T-helper 2 cell treated with Interferon-gamma antibody and Interleukin-4, amounts not matched to agents 5 μg/mL and 100 μg/mL, for 36 hours (primary cell): ENCODE data around the gene USP30.
A peak's percentile ranks its signal among the peaks of the same experiment; 100 is the strongest.
"Not testable (repeated sequence)": the region's sequence is repeated elsewhere in the genome, so short reads cannot be mapped to it uniquely, and the experiment has no call there.

Experiments used
- DNase-seq: peaks from one replicate; pipeline ENCODE4 v3.0.0; 2021; ENCODE audit warnings: low spot score
- H3K27ac Mint-ChIP-seq: one replicate; pipeline ENCODE4 v1.8.0; 2021; ENCODE audit warnings: mild to moderate bottlenecking, mixed read lengths
- H3K27me3 Mint-ChIP-seq: one replicate; pipeline ENCODE4 v1.8.0; 2021; ENCODE audit warnings: low read depth, mixed read lengths
- H3K36me3 Mint-ChIP-seq: one replicate; pipeline ENCODE4 v1.8.0; 2021; ENCODE audit warnings: low read depth, mixed read lengths
- H3K4me1 Mint-ChIP-seq: one replicate; pipeline ENCODE4 v1.8.0; 2021; ENCODE audit warnings: low read depth, mixed read lengths
- H3K4me3 Mint-ChIP-seq: one replicate; pipeline ENCODE4 v1.8.0; 2022; ENCODE audit warnings: mild to moderate bottlenecking, moderate library complexity, mixed read lengths
- H3K9me3 Mint-ChIP-seq: one replicate; pipeline ENCODE4 v1.8.0; 2021; ENCODE audit warnings: mixed read lengths

The USP30 gene

GRCh38 chr12:109052414-109053323 is at the start of gene USP30:
Gene USP30 (plus strand): TSS chr12:109052576. CDS start chr12:109052679, 103 bp downstream.
- H3K4me3 Mint-ChIP-seq: peak within 1 kb of the TSS; percentile 94
- H3K36me3 Mint-ChIP-seq: peaks cover 5% of the 10 kb centered on the region
- peak within 1 kb of the TSS; percentile 98 for H3K27ac Mint-ChIP-seq
- no peaks in the 10 kb centered on the region for H3K9me3 Mint-ChIP-seq
- H3K4me1 Mint-ChIP-seq: peaks cover 9% of the 10 kb centered on the region
- H3K27me3 Mint-ChIP-seq: no peaks in the 10 kb centered on the region
- peak; percentile 81 for DNase-seq

- no peaks in the 10 kb centered on the region for H3K9me3 Mint-ChIP-seq
- no peak overlapping the region for H3K27ac Mint-ChIP-seq
- no peaks in the 10 kb centered on the region for H3K36me3 Mint-ChIP-seq
- DNase-seq: no peak
- H3K27me3 Mint-ChIP-seq: peaks cover 3% of the 10 kb centered on the region
- no peak overlapping the region for H3K4me3 Mint-ChIP-seq
- no peaks in the 10 kb centered on the region for H3K4me1 Mint-ChIP-seq
Measured at GRCh38 chr12:109004017-109004416, 48.4 kb upstream of the USP30 start.

- Mint-ChIP-seq H3K4me3 (no peak overlapping the region), H3K27ac (no peak overlapping the region), H3K27me3 (peaks cover 12% of the 10 kb centered on the region), H3K9me3 (no peaks in the 10 kb centered on the region), H3K36me3 (no peaks in the 10 kb centered on the region), H3K4me1 (no peaks in the 10 kb centered on the region)
- no peak for DNase-seq
Measured at GRCh38 chr12:109009766-109010165, 42.6 kb upstream of the USP30 start.

GRCh38 chr12:109010259-109010658 is 42.1 kb upstream of the USP30 start:
- no peak overlapping the region for H3K4me3 Mint-ChIP-seq
- H3K27ac Mint-ChIP-seq: no peak overlapping the region
- H3K27me3 Mint-ChIP-seq: peaks cover 12% of the 10 kb centered on the region

GRCh38 chr12:109014984-109015765 is 37.2 kb upstream of the USP30 start:
- no peaks in the 10 kb centered on the region for H3K9me3 Mint-ChIP-seq

More at GRCh38 chr12:109010259-109010658, 42.1 kb upstream of the USP30 start:
- H3K4me1 Mint-ChIP-seq: no peaks in the 10 kb centered on the region
- H3K9me3 Mint-ChIP-seq: no peaks in the 10 kb centered on the region
- no peak for DNase-seq
- no peaks in the 10 kb centered on the region for H3K36me3 Mint-ChIP-seq

GRCh38 chr12:109016016-109016415 is 36.4 kb upstream of the USP30 start:
- H3K27me3 Mint-ChIP-seq: peaks cover 23% of the 10 kb centered on the region

More at GRCh38 chr12:109014984-109015765, 37.2 kb upstream of the USP30 start:
- DNase-seq: no peak
- peaks cover 18% of the 10 kb centered on the region for H3K27me3 Mint-ChIP-seq
- no peaks in the 10 kb centered on the region for H3K36me3 Mint-ChIP-seq
- no peaks in the 10 kb centered on the region for H3K4me1 Mint-ChIP-seq
- H3K4me3 Mint-ChIP-seq: no peak overlapping the region
- no peak overlapping the region for H3K27ac Mint-ChIP-seq

GRCh38 chr12:109016978-109017377 is 35.4 kb upstream of the USP30 start:
- Mint-ChIP-seq H3K27me3 (peaks cover 18% of the 10 kb centered on the region), H3K9me3 (no peaks in the 10 kb centered on the region), H3K4me3 (no peak overlapping the region)

More at GRCh38 chr12:109016016-109016415, 36.4 kb upstream of the USP30 start:
- Mint-ChIP-seq H3K36me3 (no peaks in the 10 kb centered on the region), H3K4me1 (peaks cover 2% of the 10 kb centered on the region), H3K4me3 (no peak overlapping the region), H3K9me3 (no peaks in the 10 kb centered on the region), H3K27ac (no peak overlapping the region)
- no peak for DNase-seq

GRCh38 chr12:109018296-109018695 is 34.1 kb upstream of the USP30 start:
- Mint-ChIP-seq H3K36me3 (no peaks in the 10 kb centered on the region), H3K27me3 (peaks cover 18% of the 10 kb centered on the region), H3K27ac (no peak overlapping the region), H3K9me3 (no peaks in the 10 kb centered on the region), H3K4me1 (peaks cover 2% of the 10 kb centered on the region), H3K4me3 (no peak overlapping the region)
- no peak for DNase-seq

More at GRCh38 chr12:109016978-109017377, 35.4 kb upstream of the USP30 start:
- no peaks in the 10 kb centered on the region for H3K36me3 Mint-ChIP-seq
- DNase-seq: no peak
- peaks cover 2% of the 10 kb centered on the region for H3K4me1 Mint-ChIP-seq
- H3K27ac Mint-ChIP-seq: no peak overlapping the region

GRCh38 chr12:109020146-109020795 is 32.1 kb upstream of the USP30 start:
- peaks cover 18% of the 10 kb centered on the region for H3K27me3 Mint-ChIP-seq
- H3K9me3 Mint-ChIP-seq: no peaks in the 10 kb centered on the region
- no peak overlapping the region for H3K27ac Mint-ChIP-seq
- DNase-seq: no peak
- H3K36me3 Mint-ChIP-seq: no peaks in the 10 kb centered on the region
- peaks cover 2% of the 10 kb centered on the region for H3K4me1 Mint-ChIP-seq
- no peak overlapping the region for H3K4me3 Mint-ChIP-seq

GRCh38 chr12:109020796-109021380 is 31.5 kb upstream of the USP30 start, which contains the start of gene SVOP:
Gene SVOP (minus strand): TSS chr12:109021068. CDS start chr12:109020868, 200 bp downstream.
- Mint-ChIP-seq H3K9me3 (no peaks in the 10 kb centered on the region), H3K4me1 (peaks cover 2% of the 10 kb centered on the region), H3K27ac (no peak within 1 kb of the TSS), H3K36me3 (no peaks in the 10 kb centered on the region), H3K4me3 (no peak within 1 kb of the TSS), H3K27me3 (peaks cover 18% of the 10 kb centered on the region)
- DNase-seq: peak; percentile 22

- DNase-seq: no peak
- H3K9me3 Mint-ChIP-seq: no peaks in the 10 kb centered on the region
- H3K36me3 Mint-ChIP-seq: no peaks in the 10 kb centered on the region
- H3K27ac Mint-ChIP-seq: no peak overlapping the region
- H3K4me1 Mint-ChIP-seq: no peaks in the 10 kb centered on the region
- H3K27me3 Mint-ChIP-seq: peaks cover 8% of the 10 kb centered on the region
- H3K4me3 Mint-ChIP-seq: no peak overlapping the region
Measured at GRCh38 chr12:109027767-109028166, 24.6 kb upstream of the USP30 start.

GRCh38 chr12:109028624-109029023 is 23.8 kb upstream of the USP30 start:
- not testable (repeated sequence) for H3K27me3 Mint-ChIP-seq, H3K4me1 Mint-ChIP-seq, H3K27ac Mint-ChIP-seq, H3K9me3 Mint-ChIP-seq, H3K4me3 Mint-ChIP-seq, DNase-seq, H3K36me3 Mint-ChIP-seq

GRCh38 chr12:109029411-109029810 is 23.0 kb upstream of the USP30 start:
- Mint-ChIP-seq H3K4me1 (no peaks in the 10 kb centered on the region), H3K4me3 (no peak overlapping the region), H3K36me3 (no peaks in the 10 kb centered on the region), H3K27me3 (peaks cover 11% of the 10 kb centered on the region), H3K27ac (no peak overlapping the region), H3K9me3 (no peaks in the 10 kb centered on the region)
- DNase-seq: no peak
